GM20431 (cell line): Measurements from ENCODE around the gene BTF3L4.
"Not testable (repeated sequence)": the region's sequence is repeated elsewhere in the genome, so short reads cannot be mapped to it uniquely, and the experiment has no call there.

Source experiments
- in situ Hi-C: fragments of 300-500 bp; cut with MseI, MboI; formaldehyde crosslinking; loops from one replicate; pipeline ENCODE4 v1.15.0; 2020; ENCODE audit warnings: low sequenced_read_pairs; ENCODE audit not compliant: unreplicated experiment

Gene BTF3L4

GRCh38 chr1:52056163-52056936 is at the start of gene BTF3L4:
BTF3L4 (plus strand) TSS chr1:52056295; CDS start chr1:52059848, 3,553 bp downstream.
- in situ Hi-C loops, result no loop called here

- in situ Hi-C loops, result no loop called here
These were observed 48.7 kb upstream of the BTF3L4 start for GRCh38 chr1:52007215-52008002.

DNA sequence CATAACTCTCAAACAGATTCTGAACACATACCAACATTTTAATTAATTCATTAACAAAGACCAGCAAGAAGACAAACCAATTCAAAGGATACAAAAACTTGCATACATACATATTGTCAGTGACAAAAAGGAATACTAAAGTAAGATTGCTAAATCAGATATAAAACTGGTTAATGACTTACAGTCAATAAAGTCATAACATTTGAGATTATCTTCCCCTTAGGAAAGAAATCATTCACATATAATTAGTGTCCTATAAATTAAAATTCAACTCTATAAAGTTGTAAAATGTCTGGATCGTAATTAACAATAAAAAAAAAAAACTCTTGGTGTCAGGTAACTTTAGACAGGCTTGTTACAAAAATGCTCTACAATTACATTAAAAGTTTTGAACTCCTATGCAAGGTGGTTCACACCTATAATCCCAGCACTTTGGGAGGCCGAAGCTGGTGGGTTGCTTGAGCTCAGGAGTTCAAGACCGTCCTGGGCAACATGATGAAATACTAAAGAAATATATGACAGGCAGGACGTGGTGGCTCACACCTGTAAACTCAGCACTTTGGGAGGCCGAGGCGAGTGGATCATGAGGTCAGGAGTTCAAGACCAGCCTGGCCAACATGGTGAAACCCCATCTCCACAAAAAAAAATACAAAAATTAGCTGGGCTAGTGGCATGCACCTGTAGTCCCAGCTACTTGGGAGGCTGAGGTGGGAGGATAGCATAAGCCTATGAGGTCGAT is 47.9 kb upstream of the BTF3L4 start:
- in situ Hi-C loops, result no loop called here

GRCh38 chr1:52022133-52022532 is 34.0 kb upstream of the BTF3L4 start:
- in situ Hi-C loops, result no loop called here

DNA sequence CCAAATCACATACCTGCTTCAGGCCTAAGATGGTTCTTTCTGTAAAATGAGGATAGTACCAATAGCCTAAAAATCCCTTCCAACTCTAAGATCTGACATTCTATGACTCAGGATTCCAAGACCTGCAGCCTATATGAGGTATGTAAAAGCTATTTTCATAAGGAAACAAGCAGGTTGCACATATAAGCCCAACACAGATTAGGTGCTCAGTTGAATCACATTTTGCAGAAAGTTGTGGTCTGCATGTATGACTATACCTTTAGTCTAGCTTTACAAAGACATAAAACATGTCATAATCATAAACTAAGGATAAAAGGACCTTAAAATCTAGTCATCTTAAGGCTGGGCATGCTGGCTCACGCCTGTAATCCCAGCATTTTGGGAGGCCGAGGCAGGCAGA is 29.8 kb upstream of the BTF3L4 start:
- in situ Hi-C loops, result no loop called here

DNA sequence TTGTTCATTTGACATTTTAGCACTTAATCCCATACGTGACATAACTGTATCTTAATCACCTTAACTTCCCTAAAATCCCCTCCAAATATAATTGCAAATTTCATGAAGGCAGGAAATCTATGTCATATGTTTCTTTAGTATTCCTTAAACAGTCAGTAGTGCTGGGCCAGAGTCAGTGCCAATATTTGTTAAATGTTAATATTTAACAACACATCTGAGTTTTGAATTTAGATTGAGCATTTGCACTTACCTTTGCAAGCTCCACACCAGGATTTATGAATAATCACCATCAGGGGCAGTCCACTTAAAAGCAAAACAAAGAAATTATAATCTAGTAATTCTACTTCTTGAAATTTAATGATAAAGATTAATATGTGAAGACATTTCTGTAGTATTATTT is 27.8 kb upstream of the BTF3L4 start:
- in situ Hi-C loops, result no loop called here

DNA sequence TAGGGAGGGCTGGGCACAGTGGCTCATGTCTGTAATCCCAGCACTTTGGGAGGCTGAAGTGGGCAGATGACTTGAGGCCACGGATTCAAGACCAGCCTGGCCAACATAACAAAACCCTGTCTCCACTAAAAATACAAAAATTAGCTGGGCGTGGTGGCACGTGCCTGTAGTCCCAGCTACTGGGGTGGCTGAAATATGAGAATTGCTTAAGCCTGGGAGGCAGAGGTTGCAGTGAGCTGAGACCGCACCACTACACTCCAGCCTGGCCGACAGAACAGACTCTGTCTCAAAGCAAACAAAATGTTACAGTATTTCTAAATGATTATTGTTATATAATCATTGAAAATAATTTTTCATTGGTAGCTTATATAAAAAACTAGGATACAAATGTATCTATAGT is 27.3 kb upstream of the BTF3L4 start:
- in situ Hi-C loops, result not testable (repeated sequence)

DNA sequence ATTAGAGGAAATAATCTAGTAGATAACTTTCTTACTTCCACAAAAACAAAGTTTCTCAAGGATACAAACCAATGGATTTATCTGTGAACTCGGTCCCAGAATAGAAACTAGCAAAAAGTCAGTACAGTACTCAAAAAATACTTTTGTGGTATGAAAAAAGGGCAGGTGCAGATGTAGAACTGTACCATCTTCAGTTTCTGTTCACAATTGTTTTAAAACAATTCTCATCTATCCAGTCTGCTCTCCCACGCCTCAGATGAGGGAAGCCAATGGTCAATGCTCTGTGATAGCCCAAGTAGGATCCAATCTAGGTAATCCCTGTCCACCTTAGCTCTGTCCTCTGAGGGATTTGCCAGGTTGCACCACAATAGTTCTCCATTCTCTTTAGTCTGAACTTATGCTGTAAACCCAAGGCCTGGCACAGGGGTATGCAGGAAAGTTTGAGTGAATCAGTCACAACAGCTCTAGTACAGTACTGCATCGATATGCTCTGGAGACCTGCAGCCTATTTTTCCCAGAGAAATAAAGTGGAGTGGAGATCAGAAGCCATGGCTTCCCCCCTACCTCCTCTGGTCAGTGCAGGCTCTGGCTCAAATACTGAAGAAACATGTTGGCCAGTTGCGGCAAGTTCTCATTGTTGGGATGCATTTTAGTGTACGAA is 23.8 kb upstream of the BTF3L4 start:
- in situ Hi-C loops, result no loop called here

DNA sequence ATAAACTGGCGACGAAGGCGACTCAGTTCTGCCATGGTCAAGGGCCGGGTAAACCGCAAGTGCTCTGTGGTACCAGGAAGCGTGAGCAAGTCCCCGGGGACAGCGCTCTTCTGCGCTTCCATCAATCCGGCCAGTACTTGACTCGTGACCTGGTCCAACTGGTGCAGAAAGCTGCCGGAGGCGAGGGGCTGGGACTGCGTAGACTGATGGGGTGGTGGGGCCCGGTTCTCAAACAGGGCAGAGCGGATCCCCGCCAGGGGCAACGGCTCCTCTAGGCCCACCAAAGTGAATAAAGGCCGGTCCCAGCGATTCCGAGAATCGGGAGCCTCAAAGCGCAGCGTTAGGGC is 23.3 kb upstream of the BTF3L4 start:
- in situ Hi-C loops, result no loop called here

DNA sequence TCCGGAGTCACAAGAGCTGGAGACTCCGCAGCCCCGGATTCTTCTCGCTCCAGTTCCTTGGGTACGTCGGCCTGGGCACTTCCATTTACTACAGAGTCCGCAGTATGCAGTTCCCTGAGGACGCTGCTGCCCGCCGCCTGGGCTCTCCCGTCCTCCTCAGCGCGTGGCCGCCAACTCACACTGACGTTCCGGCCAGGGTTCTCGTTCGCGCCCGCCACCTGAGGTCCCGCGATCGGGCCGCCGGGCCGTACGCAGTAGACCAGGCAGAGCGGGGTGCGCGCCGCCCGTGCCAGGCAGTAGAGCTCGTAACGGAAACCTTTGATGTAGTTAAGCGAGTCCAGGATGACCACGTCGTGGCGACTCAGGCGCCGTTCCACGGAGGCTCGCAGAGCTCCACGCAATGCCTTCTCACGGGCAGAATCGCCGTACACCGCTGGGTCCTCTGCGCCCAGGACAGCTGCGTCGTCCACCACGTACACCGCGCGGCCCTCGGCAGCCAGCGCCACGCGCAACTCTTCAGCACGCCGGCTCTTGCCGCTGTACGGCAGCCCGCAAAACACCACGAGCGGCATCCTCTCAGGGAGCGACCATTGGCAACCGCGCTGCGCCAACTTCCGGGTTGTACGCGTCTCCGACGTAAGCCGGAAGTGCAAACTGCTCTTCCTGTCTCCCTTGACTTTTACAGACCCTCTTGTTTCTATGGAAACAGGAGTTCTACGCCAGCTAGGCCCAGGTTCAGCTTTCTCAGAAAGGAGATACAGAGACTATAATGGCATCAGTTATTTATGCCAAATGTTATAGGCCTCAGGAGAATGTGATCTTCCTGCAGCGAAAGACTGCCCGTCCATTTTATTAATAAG is 22.7 kb upstream of the BTF3L4 start, which contains the start of gene KTI12:
KTI12 (minus strand) TSS at position 621 of the 860 bp plus-strand sequence; CDS start at position 572, 49 bp downstream.
- in situ Hi-C loops, result no loop called here

- in situ Hi-C loops, result no loop called here
These were observed 22.1 kb upstream of the BTF3L4 start for GRCh38 chr1:52034050-52034384.

GRCh38 chr1:52037402-52037814 is 18.7 kb upstream of the BTF3L4 start:
- in situ Hi-C loops, result no loop called here

- in situ Hi-C loops, result no loop called here
These were observed 18.2 kb upstream of the BTF3L4 start for GRCh38 chr1:52037909-52038308.

DNA sequence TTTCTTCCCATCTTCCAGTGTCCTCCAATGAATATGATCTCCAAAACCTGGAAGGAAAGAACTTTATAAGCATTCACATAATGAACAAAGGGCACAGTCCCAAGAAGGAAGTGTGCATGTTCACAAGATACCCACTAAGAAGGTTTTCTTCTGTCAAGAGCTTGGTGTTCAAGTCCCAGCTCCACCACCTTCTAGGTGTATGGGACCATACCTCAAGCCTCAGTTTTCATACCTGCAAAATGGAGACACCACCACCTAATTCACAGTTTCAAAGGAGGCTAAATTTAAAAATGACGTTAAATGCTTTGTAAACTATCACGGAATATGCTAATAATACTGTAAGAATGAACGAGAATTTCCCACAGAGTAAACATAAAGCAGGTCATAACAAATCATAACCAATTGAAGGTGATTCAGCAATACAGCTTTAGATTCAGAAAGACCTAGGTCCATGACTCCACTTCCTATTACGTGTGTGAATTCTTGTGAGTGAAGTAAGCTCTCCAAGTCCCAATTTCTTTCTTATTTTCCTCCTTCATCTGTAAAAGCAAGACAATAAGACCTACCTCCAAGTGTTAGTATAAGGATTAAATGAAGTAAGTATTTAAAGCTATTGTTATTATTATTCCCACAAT is 14.4 kb upstream of the BTF3L4 start:
- in situ Hi-C loops, result no loop called here

DNA sequence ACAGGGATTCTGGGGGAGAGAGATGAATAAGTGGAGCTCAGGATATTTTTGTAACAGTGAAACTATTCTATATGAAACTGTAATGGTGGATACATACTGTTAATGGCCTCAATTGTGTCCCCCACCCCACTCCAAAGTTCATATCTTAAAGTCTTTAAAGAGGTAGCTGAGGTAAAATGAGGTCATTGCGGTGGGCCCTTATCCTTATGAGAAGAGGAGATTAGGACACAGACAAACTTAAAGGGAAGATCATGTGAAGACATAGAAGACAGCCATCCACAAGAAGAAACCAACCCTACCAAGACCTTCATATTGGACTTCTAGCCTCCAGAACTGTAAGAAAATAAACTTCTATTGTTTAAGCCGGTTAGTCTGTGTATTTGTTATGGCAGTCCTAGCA is 10.9 kb upstream of the BTF3L4 start:
- in situ Hi-C loops, result no loop called here

DNA sequence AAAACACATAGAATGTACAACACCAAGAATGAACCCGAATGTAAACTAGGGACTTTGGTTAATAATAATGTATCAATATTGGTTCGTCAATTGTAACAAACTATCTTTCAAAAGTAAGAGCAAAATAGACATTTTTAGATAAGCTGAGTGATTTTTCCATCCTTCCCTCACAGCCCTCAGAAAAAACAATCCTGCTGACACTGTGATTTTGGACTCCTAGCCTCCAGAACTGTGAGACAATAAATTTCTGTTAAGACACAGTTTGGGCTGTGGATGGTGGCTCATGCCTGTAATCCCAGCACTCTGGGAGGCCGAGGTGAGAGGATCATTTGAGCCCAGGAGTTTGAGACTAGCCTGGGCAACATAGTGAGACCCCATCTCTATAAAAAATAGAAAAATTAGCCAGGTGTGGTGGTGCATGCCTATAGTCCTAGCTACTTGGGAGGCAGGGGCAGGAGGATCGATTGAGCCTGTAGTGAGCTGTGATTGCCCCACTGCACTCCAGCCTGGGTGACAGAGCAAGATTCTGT is 10.4 kb upstream of the BTF3L4 start:
- in situ Hi-C loops, result not testable (repeated sequence)

DNA sequence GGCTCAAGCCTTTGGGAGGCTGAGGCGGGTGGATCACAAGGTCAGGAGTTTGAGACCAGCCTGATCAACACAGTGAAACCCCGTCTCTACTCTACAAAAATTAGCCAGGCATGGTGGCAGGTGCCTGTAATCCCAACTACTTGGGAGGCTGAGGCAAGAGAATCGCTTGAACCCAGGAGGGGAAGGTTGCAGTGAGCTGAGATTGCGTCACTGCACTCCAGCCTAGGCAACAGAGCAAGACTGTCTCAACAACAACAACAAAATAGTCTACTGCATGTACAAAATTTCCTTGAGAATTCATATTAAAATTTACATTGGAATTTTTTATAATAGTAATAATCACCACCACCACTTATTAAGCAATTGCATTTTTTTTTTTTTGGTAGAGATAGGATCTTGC is 6.8 kb upstream of the BTF3L4 start:
- in situ Hi-C loops, result not testable (repeated sequence)

- in situ Hi-C loops, result no loop called here
These were observed 2.2 kb upstream of the BTF3L4 start for GRCh38 chr1:52053862-52054261.
